ENCODE measurements around the gene CLTCL1.

CLTCL1 gene

DNA sequence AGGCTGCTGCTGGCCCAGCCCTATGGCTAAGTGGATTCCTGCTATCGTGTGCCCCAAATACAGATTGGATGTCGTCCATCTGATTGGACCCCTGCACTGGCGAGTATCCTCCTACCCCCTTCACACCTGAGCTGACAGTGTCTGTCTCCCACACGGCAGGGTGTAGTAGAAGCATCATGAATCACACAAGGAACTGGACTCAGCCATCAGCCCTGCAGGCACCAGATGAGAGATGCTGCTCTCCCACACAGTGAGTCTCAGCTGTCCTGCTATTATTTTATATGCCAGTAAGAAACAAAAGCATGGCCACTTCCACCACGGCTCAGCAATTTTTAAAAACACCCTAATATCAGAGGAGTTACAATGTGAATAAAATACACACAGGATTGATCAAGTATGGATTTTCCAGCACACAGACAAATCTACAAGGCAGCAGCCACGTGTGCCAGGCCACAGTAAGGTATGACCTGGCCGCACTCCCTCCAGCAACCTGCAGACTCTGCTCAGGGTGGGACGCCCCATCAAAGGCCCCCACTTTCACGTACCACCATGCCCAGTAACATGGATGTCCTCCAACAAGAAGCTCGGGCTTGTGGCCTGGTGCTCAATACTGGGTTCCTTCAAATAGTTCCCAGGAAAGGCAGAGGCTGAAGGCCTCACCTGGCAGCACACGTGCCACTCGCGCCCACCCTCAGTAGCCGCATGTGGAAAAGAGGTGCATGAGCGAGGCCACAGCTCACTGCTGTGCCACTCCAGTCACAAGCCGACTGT is 96.6 kb downstream of the CLTCL1 start:
- DNase-seq (ENCODE audit: low spot score): no peak
- TF ChIP-seq, protein P1, sequence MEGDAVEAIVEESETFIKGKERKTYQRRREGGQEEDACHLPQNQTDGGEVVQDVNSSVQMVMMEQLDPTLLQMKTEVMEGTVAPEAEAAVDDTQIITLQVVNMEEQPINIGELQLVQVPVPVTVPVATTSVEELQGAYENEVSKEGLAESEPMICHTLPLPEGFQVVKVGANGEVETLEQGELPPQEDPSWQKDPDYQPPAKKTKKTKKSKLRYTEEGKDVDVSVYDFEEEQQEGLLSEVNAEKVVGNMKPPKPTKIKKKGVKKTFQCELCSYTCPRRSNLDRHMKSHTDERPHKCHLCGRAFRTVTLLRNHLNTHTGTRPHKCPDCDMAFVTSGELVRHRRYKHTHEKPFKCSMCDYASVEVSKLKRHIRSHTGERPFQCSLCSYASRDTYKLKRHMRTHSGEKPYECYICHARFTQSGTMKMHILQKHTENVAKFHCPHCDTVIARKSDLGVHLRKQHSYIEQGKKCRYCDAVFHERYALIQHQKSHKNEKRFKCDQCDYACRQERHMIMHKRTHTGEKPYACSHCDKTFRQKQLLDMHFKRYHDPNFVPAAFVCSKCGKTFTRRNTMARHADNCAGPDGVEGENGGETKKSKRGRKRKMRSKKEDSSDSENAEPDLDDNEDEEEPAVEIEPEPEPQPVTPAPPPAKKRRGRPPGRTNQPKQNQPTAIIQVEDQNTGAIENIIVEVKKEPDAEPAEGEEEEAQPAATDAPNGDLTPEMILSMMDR (IDR thresholded peaks at IDR 0.05; ENCODE audit: borderline replicate concordance, control extremely low read depth, extremely low read depth, insufficient read depth, missing control alignments): no peak
- in situ Hi-C loops (cut with MboI; ENCODE audit: low sequenced_read_pairs, unreplicated experiment): no loop called here

DNA sequence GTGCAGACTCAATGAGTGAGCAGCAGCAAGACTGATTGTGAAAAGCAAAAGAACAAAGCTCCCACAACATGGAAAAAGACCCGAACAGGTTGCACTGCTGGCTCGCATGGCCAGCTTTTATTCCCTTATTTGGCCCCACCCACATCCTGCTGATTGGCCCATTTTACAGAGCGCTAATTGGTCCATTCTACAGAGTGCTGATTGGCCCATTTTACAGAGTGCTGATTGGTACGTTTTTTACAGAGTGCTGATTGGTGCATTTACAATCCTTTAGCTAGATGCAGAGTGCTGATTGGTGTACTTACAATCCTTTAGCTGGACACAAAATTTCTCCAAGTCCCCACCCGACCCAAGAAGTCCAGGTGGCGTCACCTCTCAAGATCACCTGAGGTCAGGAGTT is 97.6 kb downstream of the CLTCL1 start:
- in situ Hi-C loops (cut with MboI; ENCODE audit: low sequenced_read_pairs, unreplicated experiment): no loop called here
- no peak for DNase-seq (ENCODE audit: low spot score)
- TF ChIP-seq, protein P1 (IDR thresholded peaks at IDR 0.05; ENCODE audit: borderline replicate concordance, control extremely low read depth, extremely low read depth, insufficient read depth, missing control alignments): no peak

DNA sequence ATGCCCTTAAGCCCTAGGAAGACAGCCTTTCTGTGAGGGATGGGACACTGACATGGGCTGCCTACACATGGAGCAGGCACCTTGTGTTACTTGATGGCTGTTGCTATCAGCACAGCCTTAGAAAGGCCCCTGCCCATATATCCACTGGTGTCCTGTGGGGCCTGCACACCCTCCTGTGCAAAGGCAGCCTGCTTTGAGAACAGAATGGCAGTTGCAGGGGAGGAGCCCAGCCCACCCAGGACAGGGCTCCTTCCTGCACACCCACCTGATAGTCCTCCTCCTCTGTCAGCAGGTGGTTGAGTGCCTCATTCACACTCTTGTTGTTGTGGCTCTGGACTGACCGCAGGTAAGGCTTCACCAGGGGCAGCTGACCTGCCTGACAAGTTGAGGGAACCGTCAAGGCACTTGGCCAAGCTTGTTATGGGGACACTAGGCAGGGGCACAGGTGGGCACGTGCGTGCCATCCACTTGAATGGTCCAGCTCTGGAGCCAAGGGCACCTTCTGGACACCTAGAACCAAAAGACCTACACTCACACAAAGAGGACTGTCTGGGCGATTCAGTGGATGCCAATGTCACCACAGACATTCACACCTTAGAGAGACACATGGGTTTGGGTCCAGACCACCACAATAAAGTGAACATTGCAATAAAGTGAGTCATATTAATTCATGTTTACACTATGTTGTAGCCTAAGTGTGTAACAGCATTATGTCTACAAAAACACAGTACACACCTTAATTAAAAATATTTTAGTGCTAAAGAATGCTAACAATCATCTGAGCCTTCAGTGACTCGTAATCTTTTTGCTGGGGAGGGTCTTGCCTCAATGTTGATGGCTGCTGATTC is 103.6 kb downstream of the CLTCL1 start:
- DNase-seq (ENCODE audit: low spot score): no peak
- TF ChIP-seq, protein P1 (IDR thresholded peaks at IDR 0.05; ENCODE audit: borderline replicate concordance, control extremely low read depth, extremely low read depth, insufficient read depth, missing control alignments): no peak
- in situ Hi-C loops (cut with MboI; ENCODE audit: low sequenced_read_pairs, unreplicated experiment): loop anchor here (10.0 kb wide), 2 partner anchors 57 to 287 kb away; partner anchors contain the start of genes CDC45 and UFD1

DNA sequence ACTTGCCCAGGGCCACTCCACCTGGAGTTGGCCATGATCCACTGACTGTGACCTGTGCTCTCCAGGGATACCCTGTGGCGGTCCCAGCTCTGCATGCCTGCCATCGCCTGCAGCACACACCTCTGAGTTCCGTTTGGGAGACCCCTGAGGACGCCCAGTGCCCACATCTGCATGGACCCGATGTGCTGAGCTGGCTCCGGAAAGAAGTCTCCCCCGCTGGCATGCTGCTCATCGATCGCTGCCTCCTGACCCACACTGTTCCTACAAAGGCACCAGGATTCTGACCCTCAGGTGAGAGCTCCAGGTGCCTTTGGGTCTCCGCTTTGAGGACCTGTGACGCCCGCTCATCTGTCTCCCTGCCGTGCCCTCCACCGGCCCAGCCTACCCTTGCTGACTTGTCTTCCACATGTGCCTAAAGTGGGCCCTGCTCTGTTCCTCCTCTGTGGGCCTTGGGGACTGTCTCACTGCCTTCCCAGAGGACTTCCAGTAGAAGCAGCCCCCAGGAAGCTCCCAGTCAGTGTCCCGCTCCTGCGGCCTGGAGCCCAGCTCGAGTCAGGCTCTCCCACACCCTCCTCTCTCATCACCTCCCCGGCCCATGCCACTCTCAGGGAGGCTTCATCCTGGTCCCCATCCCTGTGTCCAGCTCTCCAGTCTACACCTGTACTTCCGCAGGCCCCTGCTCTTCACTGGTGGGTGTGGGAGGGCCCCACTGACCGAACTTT is 107.1 kb downstream of the CLTCL1 start:
- in situ Hi-C loops (cut with MboI; ENCODE audit: low sequenced_read_pairs, unreplicated experiment): loop anchor here (10.0 kb wide), 2 partner anchors 60 to 290 kb away; partner anchors contain the start of genes CDC45 and UFD1
- TF ChIP-seq, protein P1 (IDR thresholded peaks at IDR 0.05; ENCODE audit: borderline replicate concordance, control extremely low read depth, extremely low read depth, insufficient read depth, missing control alignments): no peak
- DNase-seq (ENCODE audit: low spot score): no peak

DNA sequence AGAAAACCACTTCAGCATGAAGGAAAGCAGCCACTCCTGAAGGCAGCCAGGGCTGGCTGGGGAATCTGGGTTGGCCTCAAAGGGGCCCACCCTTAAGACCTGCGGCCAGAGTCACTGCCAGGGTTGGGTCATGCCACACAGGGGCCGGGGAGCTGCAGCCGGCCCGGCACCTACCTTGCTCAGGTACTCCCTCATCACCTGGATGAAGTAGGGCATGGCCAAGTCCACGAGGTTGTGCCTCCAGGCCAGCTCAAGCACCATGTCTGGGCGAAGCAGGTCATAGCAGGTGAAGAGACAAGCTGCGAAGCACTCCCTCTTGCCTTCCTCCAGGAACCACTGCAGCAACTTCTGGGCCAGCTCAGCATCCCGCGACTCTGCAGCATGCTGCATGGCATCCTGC is 108.3 kb downstream of the CLTCL1 start:
- no peak for DNase-seq (ENCODE audit: low spot score)
- TF ChIP-seq, protein P1 (IDR thresholded peaks at IDR 0.05; ENCODE audit: borderline replicate concordance, control extremely low read depth, extremely low read depth, insufficient read depth, missing control alignments): no peak
- in situ Hi-C loops (cut with MboI; ENCODE audit: low sequenced_read_pairs, unreplicated experiment): loop anchor here (10.0 kb wide), 2 partner anchors 62 to 292 kb away; partner anchors contain the start of genes CDC45 and UFD1

Data from GM13976 (cell line).